Uterus (tissue), 4 donors: ENCODE data around the gene AKAP7. TPM values are rescaled to one million over a fixed set of nuclear protein-coding genes. Genes with fewer than 3 reads are reported as not detected.

ENCODE experiments used
- DNase-seq, 2 donors: peaks; one replicate each; pipeline ENCODE4 v3.0.0-alpha.2; 2019 to 2020
- H3K27ac ChIP-seq, 2 donors: fragments of 200-600 bp; sonication (generic); 1 replicate in 1 of 2; 2 replicates in 1 of 2; pipeline ENCODE4 v1.5.1; 2016 to 2018
- H3K27me3 ChIP-seq, 2 donors: fragments of 200-600 bp; sonication (generic); one replicate each; pipeline ENCODE4 v1.5.1; 2018 to 2019; ENCODE audit warnings: control low read depth in 1 of 2
- H3K36me3 ChIP-seq, 2 donors: fragments of 200-600 bp; sonication (generic); one replicate each; pipeline ENCODE4 v1.5.1; 2019; ENCODE audit warnings: control low read depth in 1 of 2
- H3K4me1 ChIP-seq, 2 donors: fragments of 200-600 bp; sonication (generic); one replicate each; pipeline ENCODE4 v1.5.1; 2018 to 2019; ENCODE audit warnings: control low read depth in 1 of 2
- H3K4me3 ChIP-seq, 2 donors: fragments of 200-600 bp; sonication (generic); 1 replicate in 1 of 2; 2 replicates in 1 of 2; pipeline ENCODE4 v1.5.1; 2018 to 2019; ENCODE audit warnings: mild to moderate bottlenecking in 1 of 2
- H3K9me3 ChIP-seq, 2 donors: fragments of 200-600 bp; sonication (generic); one replicate each; pipeline ENCODE4 v1.5.1; 2019; ENCODE audit warnings: control low read depth in 1 of 2
- POLR2A ChIP-seq, 2 donors: fragments of 450-650 bp; IDR thresholded peaks; one replicate each; pipeline ENCODE4 v1.6.1; 2016; ENCODE audit warnings: antibody characterized with exemption in 2 of 2, mild to moderate bottlenecking in 1 of 2, moderate library complexity in 1 of 2
- intact Hi-C: fragments of 100-400 bp; cut with DNase I; formaldehyde crosslinking; loops from one replicate; pipeline ENCODE4 v1.15.1; 2023; ENCODE audit warnings: low total_unique reads
- total RNA-seq, 4 donors: library from RNA; depleted of rRNA in 3 of 4; stranded (reverse); fragments of >200 nt in 3 of 4; gene quantifications; one replicate each; pipeline versions ENCODE4 v1.1.0 to v1.2.4, GENCODE V29; 2014 to 2023
- TF ChIP-seq, protein P1 (sequence below), 4 experiments: fragments of 200-600 bp in 2 of 4; fragments of 450-650 bp in 2 of 4; sonication (generic) in 2 of 4; IDR thresholded peaks; one replicate each; pipeline ENCODE4 v1.5.1; 2016 to 2019; ENCODE audit warnings: antibody characterized with exemption in 4 of 4, mild to moderate bottlenecking in 2 of 4, moderate library complexity in 1 of 4
- donor health status: DM: yes; HTN: yes; CAD: no.

Gene AKAP7
- total RNA-seq, 4 donors from 2014 or later, result 7.4 to 25.3 (median 21.3) TPM

- H3K36me3 ChIP-seq, result no peaks in the 10 kb centered on the region
- no peak for DNase-seq
- no peaks in the 10 kb centered on the region for H3K27me3 ChIP-seq
- H3K4me1 ChIP-seq, result no peaks in the 10 kb centered on the region
- intact Hi-C loops, result no loop called here
- no peak overlapping the region for H3K4me3 ChIP-seq
- H3K27ac ChIP-seq, result no peak overlapping the region
- TF ChIP-seq, protein P1, sequence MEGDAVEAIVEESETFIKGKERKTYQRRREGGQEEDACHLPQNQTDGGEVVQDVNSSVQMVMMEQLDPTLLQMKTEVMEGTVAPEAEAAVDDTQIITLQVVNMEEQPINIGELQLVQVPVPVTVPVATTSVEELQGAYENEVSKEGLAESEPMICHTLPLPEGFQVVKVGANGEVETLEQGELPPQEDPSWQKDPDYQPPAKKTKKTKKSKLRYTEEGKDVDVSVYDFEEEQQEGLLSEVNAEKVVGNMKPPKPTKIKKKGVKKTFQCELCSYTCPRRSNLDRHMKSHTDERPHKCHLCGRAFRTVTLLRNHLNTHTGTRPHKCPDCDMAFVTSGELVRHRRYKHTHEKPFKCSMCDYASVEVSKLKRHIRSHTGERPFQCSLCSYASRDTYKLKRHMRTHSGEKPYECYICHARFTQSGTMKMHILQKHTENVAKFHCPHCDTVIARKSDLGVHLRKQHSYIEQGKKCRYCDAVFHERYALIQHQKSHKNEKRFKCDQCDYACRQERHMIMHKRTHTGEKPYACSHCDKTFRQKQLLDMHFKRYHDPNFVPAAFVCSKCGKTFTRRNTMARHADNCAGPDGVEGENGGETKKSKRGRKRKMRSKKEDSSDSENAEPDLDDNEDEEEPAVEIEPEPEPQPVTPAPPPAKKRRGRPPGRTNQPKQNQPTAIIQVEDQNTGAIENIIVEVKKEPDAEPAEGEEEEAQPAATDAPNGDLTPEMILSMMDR (IDR thresholded peaks at IDR 0.05), result no peak
- TF ChIP-seq POLR2A (IDR thresholded peaks at IDR 0.05), result no peak
- no peaks in the 10 kb centered on the region for H3K9me3 ChIP-seq
Measured at GRCh38 chr6:131163886-131164285, 28.6 kb downstream of the AKAP7 start.

DNA sequence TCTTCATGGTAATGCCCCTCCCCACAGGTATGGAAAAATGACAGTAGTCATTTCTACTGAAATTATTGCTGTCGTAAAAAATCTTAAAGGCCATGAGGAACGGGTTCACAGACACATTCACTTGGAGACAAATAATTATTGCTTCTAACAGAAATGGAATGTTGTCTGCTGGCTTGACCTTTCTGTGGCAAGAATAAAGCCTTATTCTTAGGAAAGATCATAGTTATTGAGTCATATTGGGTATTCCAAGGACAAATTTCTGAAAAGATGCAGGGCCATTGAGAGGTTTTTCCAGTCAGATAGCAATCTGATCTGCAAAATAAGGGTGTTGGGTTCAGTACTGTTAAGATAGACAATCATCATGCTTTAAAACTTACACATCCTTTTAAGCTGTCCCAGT, 29.2 kb downstream of the AKAP7 start:
- intact Hi-C loops, result no loop called here
- Histone ChIP-seq H3K9me3 (no peaks in the 10 kb centered on the region), H3K4me3 (no peak overlapping the region), H3K27me3 (no peaks in the 10 kb centered on the region), H3K27ac (no peak overlapping the region), H3K36me3 (no peaks in the 10 kb centered on the region), H3K4me1 (no peaks in the 10 kb centered on the region)
- TF ChIP-seq POLR2A (IDR thresholded peaks at IDR 0.05), result no peak
- TF ChIP-seq, protein P1 (IDR thresholded peaks at IDR 0.05), result no peak
- no peak for DNase-seq

DNA sequence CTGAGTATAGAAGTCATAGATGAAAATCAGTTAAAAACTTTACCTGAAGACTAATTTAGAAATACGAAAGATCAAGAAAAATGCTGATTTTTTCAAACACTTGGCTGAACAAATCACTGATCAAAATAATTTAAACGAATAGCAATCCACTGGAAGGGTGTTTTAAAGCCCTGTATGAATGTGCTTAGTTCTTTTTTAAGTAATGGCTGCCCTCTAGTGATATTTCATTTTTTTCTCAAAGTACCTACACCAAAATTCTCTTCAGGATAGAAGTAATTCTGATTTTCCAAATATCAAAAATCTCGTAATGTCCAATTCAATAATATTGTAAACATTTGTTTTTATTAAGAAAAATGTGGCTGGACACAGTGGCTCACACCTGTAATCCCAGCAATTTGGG, 32.5 kb downstream of the AKAP7 start:
- no peaks in the 10 kb centered on the region for H3K27me3 ChIP-seq
- H3K4me3 ChIP-seq, result no peak overlapping the region
- H3K36me3 ChIP-seq, result no peaks in the 10 kb centered on the region
- H3K27ac ChIP-seq, result no peak overlapping the region
- TF ChIP-seq, protein P1 (IDR thresholded peaks at IDR 0.05), result no peak
- TF ChIP-seq POLR2A (IDR thresholded peaks at IDR 0.05), result no peak
- no peaks in the 10 kb centered on the region for H3K4me1 ChIP-seq
- no peak for DNase-seq
- intact Hi-C loops, result no loop called here
- H3K9me3 ChIP-seq, result no peaks in the 10 kb centered on the region

- H3K4me1 ChIP-seq, result no peaks in the 10 kb centered on the region
- DNase-seq, result no peak
- H3K36me3 ChIP-seq, result no peaks in the 10 kb centered on the region
- intact Hi-C loops, result no loop called here
- no peaks in the 10 kb centered on the region for H3K9me3 ChIP-seq
- no peaks in the 10 kb centered on the region for H3K27me3 ChIP-seq
- no peak overlapping the region for H3K27ac ChIP-seq
- no peak for TF ChIP-seq POLR2A (IDR thresholded peaks at IDR 0.05)
- TF ChIP-seq, protein P1 (IDR thresholded peaks at IDR 0.05), result no peak
- no peak overlapping the region for H3K4me3 ChIP-seq
Measured at GRCh38 chr6:131169613-131170012, 34.3 kb downstream of the AKAP7 start.

DNA sequence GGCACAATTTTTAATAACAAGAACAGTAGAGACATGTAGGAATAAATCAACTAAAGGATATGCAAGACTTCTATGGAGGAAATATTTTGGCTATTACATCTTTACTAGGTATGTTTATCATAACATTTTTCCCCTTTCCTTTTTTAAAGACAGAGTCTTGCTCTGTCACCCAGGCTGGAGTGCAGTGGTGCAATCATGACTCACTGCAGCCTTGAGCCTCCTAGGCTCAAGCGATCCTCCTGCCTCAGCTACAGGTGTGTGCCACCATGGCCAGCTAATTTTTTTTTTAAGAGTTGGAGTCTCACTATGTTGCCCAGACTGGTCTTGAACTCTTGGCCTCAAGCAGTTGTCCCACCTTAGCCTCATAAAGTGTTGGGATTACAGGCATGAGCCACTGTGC, 37.0 kb downstream of the AKAP7 start:
- intact Hi-C loops, result no loop called here
- H3K9me3 ChIP-seq, result no peaks in the 10 kb centered on the region
- TF ChIP-seq, protein P1 (IDR thresholded peaks at IDR 0.05), result no peak
- TF ChIP-seq POLR2A (IDR thresholded peaks at IDR 0.05), result no peak

More for the DNA sequence above, 37.0 kb downstream of the AKAP7 start:
- DNase-seq, result no peak
- Histone ChIP-seq H3K36me3 (no peaks in the 10 kb centered on the region), H3K27ac (no peak overlapping the region), H3K4me3 (no peak overlapping the region), H3K27me3 (no peaks in the 10 kb centered on the region), H3K4me1 (no peaks in the 10 kb centered on the region)
